Measurements from ENCODE around the gene DUOX1.

GRCh38 chr15:45200001-45200798 is 70.4 kb downstream of the DUOX1 start:
- TF ChIP-seq CTCF (IDR thresholded peaks at IDR 0.05) (no peak), POLR2A (IDR thresholded peaks at IDR 0.05) (peak; percentile 97), EP300 (IDR thresholded peaks at IDR 0.05; ENCODE audit: low read depth) (no peak)
